ENCODE data around the gene BGN.

GRCh38 chrX:153491918-153492317, 2.9 kb upstream of the BGN start:
- no peak for TF ChIP-seq CTCF (IDR thresholded peaks at IDR 0.05)
- TF ChIP-seq POLR2A (IDR thresholded peaks at IDR 0.05), result no peak

Measured in stomach (tissue), 4 donors.